Spleen (tissue), 7 donors: ENCODE data around the gene ZKSCAN1.

ENCODE experiments used
- CTCF ChIP-seq, 11 experiments: fragments of 200-600 bp in 7 of 11; fragments of 450-650 bp in 4 of 11; sonication (generic) in 4 of 11; IDR thresholded peaks in 8 of 11; conservative IDR thresholded peaks in 3 of 11; 1 replicate in 7 of 11; 2 replicates in 4 of 11; pipeline versions ENCODE4 v1.4.0 to v1.8.0; 2016 to 2021; ENCODE audit warnings: antibody characterized with exemption in 11 of 11, inconsistent platforms in 4 of 11, mild to moderate bottlenecking in 1 of 11
- POLR2A ChIP-seq, 3 donors: fragments of 450-650 bp; IDR thresholded peaks; one replicate each; pipeline ENCODE4 v1.5.1; 2017; ENCODE audit warnings: antibody characterized with exemption in 3 of 3, mild to moderate bottlenecking in 1 of 3
- POLR2AphosphoS5 ChIP-seq, 3 donors: sonication (generic); formaldehyde crosslinking; IDR thresholded peaks; one replicate each; pipeline ENCODE4 v1.5.1; 2017; ENCODE audit warnings: antibody characterized with exemption in 3 of 3
- donor health status: DM: no; HTN: no; CAD: no; lungs with moderate emphysema.
- donor health status: DM: no; HTN: no; CAD: no.
- donor health status: DM: no; HTN: no; CAD: no.

DNA sequence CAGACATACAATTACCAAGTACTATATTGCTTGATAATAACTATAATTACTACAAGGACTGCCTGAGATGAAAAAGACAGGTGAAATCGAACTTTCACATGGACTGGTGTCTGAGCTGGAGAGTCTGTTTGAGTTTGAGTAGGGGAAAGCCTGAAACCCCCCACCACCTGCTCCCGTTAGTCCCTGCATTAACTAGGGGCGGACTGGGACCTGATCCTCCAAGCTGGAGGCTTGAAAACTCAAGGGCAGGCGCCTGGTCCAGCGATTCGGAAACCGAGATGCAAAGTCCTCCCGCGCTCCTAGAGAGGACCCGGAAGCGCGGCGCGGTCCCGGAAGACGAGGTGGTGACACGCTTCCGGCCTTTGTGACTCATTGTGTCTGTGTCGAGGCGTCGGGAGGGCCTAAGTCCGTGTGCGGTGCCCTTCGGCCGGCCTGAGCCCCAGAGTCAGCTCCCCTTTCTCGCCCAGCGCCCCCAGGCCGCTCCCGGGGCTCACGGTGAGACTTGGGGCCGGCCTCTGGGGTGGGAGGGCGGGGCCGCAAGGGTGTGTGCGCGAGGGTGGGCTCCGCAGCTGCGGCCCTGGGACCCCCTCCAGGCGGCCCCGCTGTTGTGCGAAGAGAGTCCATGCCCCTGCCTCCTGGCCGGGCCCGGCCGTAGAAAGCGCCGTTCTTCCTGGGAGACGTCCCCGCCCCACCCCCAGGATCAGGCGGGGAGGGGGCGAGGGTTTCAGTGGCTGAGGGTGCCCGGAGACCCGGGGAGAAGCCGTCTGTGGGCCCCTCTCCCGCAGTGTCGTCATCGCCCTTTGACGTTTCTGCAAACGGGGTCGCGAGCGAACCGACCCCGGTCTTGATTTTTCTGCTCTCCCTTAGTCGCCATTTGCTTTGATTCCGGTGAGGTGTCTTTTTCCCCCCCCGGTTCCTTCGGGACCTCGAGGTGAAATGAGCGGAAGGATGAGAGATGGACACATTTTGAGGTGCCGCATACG, at the start of gene ZKSCAN1:
- TF ChIP-seq POLR2A (IDR thresholded peaks at IDR 0.05) (peak; percentile 34 to 51 (median 43)), CTCF (IDR thresholded peaks at IDR 0.05 in 8 of 11, conservative IDR thresholded peaks at IDR 0.05 in 3 of 11) (no peak), POLR2AphosphoS5 (IDR thresholded peaks at IDR 0.05) (peak; percentile 95 to 98 (median 97))
